HG03175 (cell line): ENCODE measurements around the gene PDE1A.

Experiments
- ATAC-seq: cut with Tn5 transposase; IDR thresholded peaks from one replicate; pipeline ENCODE4 v1.9.1; 2021; ENCODE audit warnings: mild to moderate bottlenecking, moderate library complexity; ENCODE audit not compliant: unreplicated experiment

PDE1A gene

DNA sequence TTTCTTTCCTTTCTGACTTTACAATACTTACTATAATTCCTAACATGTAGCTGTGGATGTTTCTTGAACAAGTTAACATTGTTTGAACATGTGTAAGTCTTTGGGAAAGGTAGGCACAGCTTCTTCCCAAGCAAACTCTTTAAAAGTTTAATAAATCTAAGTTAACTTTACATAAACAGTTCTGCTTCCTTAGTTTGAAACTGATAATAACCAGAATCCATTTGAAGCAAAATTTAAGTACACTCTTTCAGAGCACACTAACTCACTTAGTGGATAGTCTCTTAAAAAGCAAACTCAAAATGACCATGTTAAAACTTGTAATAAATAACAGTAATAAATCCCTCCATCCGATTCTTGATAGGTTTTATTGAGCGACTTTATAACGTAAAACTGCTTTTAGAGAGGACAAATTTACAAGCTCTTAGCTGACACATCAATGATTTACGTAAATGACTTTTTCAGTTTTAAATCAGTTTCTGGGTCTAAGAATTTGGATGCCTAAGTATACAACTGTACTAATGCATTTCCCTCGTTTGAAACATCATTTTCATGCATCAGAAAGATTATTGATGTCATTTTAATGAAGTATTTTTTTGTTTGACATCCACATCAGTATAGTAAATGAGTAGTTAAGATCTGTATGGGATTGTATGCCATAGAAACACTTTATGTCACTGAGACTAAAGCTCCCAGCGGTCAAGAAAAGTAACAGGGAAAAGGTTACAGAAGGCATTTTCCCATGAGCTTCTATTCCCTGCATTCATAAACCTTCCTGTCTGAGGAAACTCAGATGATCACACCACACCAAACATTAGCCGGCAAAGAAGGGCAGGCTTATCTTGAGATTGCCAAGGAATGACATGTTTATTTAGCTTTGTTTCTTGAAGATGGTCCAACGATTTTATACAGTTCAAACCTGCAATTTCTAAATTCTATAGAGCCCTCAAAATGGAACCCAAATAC, 67.5 kb downstream of the PDE1A start:
- no peak for ATAC-seq

DNA sequence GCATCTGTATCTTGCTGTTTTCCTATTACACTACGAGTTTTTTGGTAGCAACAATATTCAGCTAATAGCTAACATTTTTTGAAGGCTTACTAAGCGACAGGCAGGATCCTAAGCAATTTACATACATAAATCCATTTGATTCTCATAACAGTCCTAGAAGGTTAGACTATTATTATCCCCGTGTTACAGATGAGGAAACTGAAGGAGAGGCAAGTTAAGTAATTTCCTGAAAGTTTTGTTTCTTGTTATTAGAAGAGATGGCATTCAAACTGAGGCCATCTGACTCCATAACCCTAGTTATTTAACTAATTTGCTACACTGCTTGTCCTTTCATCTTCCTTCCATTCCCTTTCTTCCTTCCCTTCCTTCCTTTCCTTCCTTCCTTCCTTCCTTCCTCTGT, 68.2 kb downstream of the PDE1A start:
- no peak for ATAC-seq

GRCh38 chr2:182355815-182356214, 71.0 kb downstream of the PDE1A start:
- ATAC-seq = no peak

DNA sequence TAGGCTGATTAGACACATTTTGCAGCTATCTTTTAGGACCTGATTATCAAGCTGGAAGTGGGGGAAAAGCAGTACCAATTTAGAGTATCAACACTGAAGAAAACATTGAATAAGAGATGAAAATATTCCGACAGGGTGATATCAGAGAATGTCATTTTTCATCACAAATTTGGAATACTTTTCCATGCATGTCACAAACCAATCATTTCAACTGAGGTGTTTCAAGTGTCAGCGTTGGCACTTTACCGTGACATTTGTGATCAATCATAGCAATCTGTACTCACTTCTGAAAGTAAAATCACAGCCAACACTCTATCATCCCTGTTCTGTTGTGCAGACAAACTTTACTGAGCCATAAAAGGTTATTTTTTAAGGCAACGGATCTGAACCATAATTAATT, 75.4 kb downstream of the PDE1A start:
- ATAC-seq = no peak

DNA sequence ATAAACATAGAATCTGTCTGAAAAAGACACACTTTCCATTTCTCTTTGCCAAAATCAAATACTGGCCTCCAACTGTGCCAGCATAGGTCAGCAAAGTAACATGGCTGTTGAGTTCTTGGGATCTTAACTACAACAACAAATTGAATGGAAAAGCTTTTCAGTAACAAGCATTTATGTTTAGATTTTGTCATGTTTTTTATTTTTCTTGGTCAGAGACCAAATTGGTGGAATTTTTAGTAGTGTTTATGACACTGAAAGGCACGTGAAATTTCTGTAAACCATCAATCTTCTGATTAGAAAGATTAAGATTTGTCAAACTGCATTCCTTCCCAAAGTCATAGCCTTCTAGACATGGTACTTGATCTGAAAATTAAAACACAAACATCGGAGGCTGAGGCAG, 77.6 kb downstream of the PDE1A start:
- ATAC-seq = no peak

DNA sequence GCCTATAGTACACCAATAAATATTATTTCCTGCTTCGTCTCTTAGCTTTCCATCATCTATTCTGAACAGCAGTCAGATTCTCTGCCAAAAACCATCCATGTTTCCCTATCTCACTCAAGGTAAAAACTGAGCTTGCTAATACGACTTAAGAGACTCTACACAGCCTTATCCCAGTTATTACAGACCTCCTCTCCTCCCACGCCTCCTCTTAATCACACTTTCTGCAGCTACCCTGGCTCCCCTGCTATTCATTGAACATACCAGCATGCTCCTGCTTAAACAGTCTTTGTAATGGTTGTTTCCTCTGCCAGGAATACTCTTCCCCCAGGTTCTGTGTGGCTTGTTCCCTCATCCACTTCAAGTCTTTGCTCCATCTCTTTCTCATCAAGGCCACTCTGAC, 81.5 kb downstream of the PDE1A start:
- ATAC-seq = no peak

DNA sequence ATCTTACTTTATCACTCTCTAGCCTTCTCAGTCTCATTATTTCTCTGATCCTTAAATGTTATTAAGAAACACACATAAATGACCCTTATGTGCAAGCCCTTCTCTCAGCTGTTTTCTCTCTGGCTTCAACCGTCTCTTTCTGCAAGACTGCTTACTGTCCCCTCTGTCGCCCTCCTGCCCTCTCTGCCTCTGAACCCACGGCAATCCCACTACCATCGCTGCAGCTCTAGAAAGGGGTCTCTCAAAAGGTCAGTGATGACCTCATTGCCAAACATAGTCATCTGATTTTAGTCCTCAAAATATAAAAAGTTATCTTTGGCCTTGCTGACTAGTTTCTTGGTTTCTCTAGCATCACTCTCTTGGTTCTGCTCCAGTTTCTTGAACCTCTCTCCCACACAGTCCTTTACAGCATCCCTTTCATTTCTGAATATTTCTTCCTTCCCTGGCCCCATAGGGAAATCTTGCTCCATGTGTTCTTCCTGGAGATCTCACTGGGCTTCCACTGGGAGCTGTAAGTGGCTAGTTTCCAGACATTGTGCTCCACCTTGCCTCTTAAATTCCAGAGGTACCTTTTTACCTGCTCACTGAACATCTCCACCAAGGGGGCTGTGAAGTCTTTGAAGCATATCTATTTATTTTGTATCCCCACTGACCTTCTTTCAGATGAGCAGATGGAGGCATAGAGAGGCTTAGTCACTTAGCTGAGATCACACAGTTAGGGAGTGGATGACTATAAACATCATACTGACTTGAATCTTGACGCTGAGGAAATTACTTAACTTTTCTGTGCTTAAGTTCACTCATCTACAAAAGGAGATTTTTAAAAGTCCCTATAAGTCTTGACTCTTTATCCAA, 96.2 kb downstream of the PDE1A start:
- ATAC-seq = no peak

DNA sequence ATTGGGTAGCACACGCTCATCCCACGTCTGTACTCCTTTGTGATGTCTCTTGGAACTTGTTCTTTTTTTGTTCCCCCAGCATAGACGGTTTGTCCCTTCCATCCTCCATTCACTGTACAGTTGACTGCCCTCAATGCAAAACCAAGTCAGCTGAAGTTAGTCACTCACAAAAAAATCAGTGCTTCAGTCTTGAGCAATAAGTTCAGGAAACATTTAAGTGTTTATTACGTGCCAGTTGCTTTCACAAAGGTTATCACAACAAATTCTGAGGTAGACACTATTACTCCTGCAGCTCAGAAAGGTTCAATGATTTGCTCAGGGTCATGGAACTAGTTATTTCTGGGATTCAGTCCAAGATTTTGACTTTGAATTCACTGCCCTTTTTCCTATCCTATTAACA, 102.2 kb downstream of the PDE1A start:
- no peak for ATAC-seq

DNA sequence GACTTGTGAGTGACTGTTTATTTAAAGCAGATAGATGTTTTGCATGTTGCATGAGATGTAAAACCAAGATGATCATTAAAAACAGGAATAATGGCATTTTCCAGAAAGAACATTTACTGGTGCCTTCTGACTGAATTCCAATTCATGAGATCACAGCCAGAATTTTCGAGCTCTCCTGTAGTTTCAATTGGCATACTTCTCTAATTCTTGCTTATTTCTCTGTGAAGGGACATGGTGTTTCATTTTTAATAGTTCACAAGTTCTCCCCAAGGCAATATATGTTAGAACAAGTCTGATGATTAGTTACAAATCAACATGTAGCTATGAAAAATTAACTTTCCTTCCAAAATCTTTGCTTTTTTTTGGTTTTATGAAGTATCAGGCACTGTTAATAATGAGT, 105.7 kb downstream of the PDE1A start:
- no peak for ATAC-seq

- no peak for ATAC-seq
These were observed 107.0 kb downstream of the PDE1A start for GRCh38 chr2:182319556-182320505.

GRCh38 chr2:182318466-182319220, 108.2 kb downstream of the PDE1A start:
- no peak for ATAC-seq

DNA sequence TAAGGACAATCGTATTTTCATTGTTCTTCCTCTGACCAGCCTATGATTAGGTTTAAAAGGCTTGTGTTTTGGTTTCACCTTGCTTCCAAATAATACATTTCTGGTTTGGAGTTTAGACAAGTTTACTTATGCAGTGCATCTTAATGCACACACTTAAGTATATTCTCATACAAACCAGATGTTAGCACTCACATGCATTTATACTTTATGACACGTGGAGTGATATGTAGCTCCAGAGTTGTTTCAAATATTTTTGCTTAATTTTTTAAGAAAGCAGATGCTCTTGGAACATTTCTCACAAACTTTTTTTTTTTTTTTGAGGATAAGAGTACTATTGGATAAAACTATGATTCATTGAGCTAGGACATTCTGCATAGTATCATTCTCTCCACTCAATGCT, 109.9 kb downstream of the PDE1A start:
- no peak for ATAC-seq

DNA sequence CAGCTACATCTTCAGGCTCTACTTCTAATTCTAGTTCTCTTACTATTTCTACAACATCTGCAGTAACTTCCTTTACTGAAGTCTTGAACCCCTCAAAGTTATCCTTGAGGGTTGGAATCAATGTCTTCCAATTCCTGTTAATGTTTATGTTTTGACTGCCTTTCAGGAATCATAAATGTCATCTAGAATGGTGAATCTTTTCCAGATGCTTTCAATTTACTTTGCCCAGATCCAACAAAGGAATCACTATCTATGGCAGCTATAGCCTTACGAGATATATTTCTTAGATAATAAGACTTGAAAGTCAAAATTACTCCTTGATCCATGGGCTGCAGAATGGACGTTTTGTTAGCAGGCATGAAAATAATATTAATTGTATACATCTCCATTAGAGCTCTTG, 123.9 kb downstream of the PDE1A start:
- ATAC-seq = no peak

- no peak for ATAC-seq
These were observed 124.7 kb downstream of the PDE1A start for GRCh38 chr2:182302174-182302573.

- no peak for ATAC-seq
These were observed 125.7 kb downstream of the PDE1A start for GRCh38 chr2:182301093-182301492.

DNA sequence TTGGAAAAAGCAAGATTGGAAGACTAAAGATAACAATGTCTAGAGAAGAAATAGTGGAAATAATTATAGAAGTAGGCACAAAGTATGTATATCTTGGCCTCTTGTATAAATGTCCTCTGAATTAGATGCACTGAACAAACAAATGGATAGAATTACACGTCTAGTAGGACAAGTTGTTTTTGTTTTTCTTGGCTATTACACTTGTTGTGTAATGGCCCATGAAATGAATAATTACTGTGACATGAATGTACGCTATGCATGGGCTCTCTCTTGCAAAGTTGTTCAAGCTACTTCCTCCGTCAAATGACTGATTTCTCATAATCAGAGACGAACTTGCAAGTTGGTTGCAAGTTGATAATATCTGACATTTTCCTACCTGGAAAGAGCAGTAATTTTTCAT, 126.2 kb downstream of the PDE1A start:
- no peak for ATAC-seq

GRCh38 chr2:182299632-182300031, 127.2 kb downstream of the PDE1A start:
- ATAC-seq = no peak

- ATAC-seq = no peak
These were observed 128.4 kb downstream of the PDE1A start for GRCh38 chr2:182298456-182298855.

DNA sequence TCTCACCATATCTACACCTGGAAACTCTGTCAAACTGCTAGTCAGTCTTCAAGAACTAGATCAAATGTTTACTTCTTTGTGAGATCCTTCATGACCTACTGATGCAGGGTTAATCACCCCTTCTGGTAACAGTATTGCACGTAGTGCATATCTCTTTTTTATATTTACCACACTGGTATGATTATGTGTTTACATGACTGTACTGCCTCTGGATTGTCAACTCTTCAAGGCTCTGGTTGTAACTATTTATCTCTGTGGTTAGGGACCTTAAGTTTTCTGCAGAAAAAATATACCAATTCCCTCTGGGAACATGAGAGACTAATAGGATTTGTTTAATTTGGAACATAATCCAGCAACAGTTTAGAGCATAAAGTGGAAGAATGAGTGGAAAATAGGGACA, 135.5 kb downstream of the PDE1A start:
- no peak for ATAC-seq

GRCh38 chr2:182283512-182283911, 143.3 kb downstream of the PDE1A start:
- no peak for ATAC-seq
